ENCODE measurements around the gene CDH13.

The CDH13 gene

DNA sequence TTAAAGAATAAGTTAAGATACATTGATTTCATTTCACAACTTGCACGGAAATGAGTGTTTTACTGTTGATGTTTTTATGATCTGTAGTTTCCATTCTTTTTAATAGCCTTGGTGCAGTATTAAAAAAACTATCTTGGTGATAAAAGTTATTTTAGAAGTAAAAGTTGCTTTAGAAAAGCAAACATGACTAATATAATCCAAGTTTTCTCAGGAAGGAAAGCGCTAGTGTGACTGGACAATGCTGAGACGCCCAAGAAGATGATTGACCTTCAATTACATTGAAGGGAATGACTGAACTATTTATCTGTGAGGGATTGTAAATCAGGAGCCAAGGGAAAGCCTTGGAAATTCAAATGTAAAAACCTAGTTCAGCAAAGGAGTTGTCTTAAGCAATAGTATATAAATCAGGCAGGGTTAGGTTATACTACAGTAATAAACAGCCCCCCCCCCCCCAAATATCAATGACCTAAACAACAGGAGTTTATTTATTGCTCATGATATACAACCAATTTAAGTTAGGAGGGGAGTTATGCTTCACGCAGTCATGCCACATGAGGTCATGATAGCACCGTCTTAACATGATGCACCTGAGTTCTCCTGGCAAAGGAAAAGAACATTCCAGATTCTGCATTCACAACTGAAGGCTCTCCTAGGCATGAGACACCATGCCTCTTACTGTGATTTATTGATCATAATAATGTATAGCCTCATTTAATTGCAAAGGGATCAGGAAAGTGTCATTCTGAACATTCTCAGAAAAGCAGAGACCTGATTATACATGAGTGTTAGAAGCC lies 443.8 kb downstream of the CDH13 start:
- no peak for DNase-seq

DNA sequence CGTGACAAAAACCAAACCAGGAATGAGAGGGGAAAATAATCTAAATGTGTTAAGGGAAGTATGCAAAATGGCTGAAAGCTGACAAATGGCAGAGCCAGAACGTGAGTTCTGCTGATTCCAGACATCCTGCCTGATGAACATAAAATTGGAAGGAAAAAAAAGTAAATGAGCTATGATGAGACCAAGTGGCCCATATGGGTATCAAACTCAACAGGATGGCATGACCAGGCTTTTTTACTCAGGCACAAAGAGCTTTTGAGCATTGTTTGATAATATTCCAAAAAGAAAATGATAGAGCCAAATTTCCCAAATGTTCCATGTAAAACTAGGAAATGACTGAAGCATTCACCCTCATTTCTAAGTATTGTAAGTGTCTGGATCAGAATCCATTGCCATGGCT lies 449.2 kb downstream of the CDH13 start:
- no peak for DNase-seq

DNA sequence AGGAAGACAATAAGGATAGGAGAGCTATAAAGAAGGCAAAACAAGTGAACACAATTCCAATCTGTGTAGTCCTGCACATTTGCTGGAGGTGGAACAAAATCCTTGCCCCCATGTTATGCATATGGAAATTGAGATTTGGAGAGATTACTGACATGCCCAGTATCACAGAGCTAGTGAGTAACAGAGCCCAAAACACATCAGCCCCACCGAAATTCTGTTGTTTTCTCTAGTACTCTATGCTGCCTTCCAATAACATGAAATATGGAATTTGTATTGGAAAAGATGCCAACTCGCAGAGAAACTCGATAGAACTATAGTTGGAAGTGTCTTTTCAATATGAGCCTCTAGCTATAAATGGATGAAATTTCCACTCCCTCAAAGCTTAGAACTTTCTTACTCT lies 456.6 kb downstream of the CDH13 start:
- no peak for DNase-seq

DNA sequence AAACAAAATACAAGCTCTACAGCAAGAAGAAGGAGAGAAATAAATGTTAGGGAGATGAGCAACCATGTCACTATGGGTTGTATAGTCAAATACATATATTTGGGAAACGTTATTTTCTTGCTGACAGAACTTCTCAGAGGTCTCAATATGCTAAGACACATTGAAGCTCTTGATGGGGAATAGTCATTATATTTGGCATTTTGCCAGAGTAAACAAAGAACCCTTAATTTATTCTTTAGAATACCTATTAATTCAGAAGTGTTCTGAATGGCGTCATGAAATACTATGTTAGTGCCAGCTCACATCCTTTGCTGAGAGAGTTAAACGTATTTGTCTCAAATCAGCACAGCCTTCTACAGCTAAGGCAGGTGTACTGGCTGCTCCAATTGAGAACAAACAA lies 458.9 kb downstream of the CDH13 start:
- no peak for DNase-seq

DNA sequence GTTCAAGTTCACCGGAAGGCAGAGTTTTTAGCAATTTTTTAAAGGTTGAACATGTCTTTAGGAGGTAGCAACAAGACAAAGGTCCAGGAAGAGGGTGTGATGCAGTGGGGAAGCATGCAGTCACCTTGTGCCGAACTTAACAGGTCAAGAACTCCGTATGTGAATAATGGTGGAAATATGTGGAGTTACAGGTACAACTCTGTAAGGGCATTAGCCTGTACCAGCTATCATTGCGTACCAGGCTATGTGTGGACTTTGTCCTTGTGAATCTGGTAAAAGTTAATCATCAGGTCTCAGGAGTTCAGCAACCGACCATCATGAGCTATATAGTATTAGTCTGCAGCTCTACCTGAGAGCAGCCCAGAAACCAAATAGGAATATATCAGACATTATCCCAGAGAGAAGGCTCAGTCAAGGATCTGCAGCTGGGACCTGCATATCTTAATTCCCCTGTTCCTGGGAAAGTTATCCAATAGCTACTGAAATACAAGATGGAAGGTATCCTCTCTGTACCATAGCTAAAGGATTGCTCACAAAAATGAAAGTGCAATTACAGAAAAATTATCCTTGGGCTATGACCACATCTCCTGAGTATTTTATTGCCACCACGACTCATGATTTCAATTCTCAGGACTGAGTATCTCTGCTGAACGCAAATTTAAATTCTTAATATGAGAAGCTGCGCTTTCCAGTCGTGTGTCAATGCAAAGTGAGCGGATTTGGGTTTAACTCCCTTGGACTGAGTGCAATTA lies 469.3 kb downstream of the CDH13 start:
- no peak for DNase-seq

DNA sequence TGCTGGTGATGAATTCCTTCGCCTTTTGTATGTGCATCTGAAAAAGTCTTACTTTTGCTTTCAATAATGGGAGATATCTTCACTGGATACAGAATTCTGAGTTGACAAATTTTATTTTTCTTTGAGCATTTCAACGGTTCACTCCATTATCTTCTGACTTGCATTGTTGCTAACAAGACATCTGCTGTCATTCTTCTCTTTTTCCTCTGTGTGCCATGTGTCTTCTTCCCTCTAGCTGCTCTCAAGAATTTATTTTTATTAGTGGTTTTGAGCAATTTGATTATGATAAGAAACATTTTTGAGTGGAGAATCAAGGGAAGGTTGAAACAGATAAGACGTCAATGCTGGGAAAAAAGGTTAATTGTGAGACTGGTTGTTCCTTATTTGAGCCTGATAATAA lies 471.8 kb downstream of the CDH13 start:
- no peak for DNase-seq

DNA sequence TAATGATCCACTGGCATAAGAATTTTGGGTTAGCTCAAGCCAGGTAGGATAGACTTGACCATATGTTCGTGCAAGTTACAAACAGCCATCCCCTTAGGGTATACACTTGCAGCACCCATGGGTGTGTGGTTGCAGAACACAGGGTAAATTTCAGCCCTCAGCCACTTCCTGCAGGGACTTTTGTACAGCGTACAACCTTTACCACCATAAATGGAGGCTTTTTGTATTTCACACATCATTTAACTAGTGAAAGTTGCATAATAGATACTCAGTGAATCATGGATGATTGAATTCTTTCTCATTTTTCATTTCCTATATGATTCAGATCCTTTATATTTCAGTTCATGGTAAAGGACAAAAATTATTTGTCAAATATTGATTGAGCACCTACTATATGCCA lies 473.9 kb downstream of the CDH13 start:
- DNase-seq: no peak

DNA sequence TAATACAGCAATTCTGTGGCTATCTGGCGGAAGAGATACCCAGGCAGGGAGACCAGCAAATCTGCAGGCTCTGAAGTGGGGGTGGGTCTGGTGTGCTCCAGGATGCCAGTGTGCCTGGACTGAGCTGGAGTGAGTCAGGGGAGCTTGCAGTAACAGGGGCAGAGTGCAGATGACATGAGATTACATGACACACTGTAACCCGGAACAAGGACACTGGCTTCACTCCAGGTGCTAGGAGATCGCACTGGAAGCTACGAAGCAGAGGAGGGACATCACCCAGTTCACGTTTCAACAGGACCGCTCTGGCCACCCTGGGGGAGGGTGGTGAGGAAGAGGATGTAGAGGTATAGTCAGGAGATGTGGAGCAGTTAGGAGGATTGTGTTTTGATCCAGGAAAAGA lies 475.6 kb downstream of the CDH13 start:
- DNase-seq: no peak

DNA sequence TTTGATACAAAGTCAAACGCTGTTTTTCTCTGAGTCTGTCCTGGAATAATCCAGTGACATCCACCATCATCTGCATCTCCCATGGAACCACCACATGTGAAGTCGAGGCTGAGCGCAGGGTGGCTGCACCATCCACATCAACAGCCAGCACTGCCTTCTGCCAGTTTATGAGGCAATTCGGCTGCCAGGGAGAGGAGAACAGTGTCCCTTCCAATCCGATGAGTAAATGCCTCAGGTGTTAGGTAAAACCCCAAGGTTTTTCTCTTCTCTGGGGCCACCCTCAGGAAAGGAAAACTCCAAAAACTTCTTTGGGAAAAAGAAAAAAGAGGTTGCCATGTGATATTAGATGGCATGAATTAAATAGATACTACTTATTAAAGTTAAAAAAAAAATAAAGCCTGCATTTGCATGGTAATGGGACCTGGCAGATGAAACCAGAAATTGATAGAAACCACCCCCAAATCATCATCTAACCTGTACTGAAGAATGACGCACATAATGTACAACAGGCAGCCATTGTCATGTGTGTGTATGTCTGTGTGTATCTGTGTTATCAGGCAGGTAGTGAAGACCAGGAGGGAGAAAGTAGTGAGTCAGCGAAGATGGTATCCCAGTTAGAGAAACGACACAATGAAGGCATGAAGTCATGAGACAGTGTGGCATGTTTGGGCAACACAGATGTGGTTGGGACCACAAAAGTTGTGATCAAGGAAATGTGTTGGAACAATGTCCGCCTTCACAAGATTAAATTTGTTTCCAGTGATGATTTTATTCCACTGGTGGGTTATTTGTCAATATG lies 478.7 kb downstream of the CDH13 start:
- no peak for DNase-seq

DNA sequence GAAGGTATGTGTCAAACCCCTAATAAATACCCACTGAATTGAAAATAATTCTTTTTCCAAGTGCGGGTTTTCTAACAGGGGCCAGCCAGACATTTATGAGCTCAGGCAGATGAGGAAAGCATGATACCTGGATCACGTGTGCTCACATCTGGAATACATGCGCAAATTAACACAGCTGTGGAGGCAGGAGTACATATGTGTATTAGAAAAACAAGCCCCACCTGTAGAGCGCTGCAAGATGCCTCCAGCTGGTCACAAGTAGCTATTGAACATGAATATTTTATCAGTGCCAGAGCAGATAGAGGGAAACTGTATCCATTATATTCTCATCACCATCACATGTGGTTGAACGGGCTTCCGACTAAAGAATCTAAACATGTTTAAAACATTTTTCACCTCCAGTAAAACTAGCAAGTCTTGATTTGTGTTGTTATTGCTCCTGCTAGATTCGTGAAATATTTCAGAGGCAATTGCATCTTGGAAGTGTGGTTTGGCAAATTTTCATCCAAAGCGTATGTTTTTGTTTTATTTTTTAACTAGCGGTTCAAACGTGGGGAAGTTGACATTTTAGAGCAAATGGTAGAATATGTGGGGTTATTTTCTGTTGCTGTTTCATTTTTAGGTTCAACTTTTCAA lies 482.8 kb downstream of the CDH13 start:
- DNase-seq: no peak

DNA sequence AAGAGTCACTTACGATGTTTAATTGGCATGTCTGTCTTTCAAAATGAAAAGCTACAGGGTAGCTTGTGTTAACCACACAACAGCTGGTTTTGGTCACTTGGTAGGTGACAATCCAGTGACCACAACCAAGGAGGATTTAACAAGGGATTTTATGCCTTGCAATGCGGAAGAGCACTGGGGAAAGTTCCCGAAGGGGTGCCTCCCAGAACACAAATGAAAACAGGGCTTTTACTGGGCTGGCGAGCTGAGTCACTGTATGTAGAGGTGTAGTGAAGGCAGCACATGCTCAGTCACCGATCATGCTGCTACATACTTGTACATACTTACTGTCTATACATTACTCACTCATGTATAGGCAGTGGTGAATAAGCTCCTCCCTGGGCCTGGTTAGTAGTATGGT lies 483.5 kb downstream of the CDH13 start:
- DNase-seq: no peak

DNA sequence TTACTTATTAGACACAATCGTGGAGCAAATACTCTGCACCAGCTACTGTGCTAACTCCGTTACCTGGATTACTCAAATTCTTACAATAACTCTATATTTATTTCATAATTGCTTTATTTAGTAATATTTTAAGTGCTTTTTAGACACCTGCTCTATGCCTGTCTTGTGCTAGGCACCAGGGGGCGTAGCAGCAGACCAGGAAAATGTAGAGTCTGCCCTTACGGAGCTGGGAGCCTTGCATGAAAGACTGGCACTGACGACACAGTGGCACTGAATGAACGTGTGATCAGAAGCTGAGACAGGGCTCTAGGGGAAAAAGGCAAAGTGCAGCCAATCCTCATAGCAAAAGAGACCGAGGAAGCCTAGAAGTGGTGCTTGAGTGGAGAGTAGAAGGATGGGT lies 486.5 kb downstream of the CDH13 start:
- DNase-seq: no peak

DNA sequence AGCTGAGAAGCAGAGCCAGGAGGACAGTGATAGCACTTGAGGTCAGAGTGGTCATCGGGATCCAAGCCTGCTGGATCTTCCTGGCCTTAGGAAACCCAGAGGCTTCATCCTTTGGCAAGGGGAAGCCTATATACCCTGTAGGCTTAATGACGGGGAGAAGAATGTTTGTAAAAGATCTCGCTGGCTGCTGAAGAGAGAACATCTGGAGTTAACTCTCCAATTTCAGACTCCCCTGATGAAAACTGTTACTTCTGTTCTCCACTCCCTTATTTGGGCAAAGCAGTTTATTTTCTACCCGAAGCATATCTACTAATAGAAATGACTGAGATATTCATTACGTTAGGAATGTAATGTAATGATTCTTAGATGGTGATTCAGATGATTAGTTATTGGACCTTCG lies 487.0 kb downstream of the CDH13 start:
- no peak for DNase-seq

DNA sequence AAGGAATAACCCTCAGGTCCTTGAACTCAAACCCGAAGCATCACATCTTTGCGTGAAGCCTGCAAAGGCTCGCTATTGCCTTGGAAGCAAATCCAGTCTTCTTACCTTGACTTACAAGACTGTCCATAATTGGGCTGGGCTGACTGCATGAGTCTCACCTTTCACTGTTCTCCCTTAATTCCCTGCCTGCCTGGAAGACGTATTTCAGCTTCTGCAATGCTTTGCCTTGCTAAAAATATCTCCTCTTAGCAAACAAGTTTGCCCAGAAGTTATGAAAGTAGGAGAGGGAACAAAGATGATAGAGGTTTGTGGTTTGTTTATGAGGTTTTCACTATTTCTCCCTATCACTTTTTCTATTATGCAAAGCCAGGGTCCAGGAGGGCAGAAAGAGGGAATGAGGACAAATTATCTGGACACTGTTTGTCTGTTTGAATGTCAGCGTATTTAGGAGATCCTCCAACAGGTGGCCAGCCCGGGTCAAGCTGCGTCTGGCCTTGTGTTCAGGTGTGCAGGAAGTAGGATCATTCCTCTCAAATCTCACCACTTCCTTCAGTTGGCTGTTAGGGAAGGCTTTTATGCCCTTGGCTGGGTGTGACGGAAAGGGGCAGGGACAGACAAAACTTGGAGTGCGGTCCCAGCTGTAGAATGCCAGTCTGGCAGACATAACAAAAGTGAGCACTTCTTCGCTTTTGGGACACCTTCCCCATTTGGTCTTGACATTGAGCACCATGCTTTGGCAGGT lies 488.9 kb downstream of the CDH13 start:
- no peak for DNase-seq

DNA sequence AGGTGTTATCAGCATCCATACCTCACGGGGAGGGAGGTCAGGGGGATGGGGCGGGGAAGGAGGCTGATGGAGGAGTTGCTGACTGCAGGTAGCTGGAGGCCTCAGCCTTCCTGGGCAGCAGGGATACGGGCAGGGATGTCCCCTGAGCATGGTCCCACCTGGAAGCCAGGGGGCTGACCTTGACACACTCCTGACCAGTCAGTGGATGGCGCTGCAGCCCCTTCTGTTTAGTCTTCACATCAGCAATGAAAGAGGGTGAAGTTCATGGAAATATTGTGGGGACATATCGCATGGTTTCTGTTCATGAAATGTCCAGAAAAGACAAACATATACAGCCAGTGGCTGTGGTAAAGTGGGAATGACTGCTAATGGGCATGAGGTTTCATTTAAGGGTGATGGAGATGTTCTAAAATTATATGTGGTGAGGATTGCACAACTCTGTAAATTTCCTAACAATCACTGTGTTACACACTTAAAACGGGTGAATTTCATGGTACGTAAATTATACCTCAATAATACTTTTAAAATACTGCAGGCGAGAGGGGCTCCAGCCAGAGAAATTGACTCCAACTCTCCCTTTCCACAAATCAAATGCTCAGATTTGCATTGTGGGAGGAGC lies 489.6 kb downstream of the CDH13 start:
- no peak for DNase-seq

DNA sequence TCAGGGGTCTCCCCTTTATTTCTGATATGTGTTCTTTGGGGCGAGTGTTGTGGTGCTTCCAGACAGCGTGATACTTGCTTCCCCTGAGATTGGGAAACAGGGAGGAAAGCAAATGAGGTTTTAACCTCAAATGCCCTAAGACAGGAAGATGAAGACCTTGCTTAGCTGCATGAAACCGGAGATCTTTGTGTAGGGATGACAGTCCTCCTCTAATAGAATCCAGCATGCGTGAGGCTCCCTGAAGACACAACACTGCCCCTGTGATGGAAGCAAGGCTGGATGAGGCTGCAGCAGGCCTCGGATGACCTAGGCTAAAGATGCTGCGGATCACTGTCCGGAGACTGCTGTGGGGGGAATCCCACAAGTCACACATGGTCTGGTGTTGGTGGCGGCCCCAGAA lies 491.0 kb downstream of the CDH13 start:
- DNase-seq: no peak

DNA sequence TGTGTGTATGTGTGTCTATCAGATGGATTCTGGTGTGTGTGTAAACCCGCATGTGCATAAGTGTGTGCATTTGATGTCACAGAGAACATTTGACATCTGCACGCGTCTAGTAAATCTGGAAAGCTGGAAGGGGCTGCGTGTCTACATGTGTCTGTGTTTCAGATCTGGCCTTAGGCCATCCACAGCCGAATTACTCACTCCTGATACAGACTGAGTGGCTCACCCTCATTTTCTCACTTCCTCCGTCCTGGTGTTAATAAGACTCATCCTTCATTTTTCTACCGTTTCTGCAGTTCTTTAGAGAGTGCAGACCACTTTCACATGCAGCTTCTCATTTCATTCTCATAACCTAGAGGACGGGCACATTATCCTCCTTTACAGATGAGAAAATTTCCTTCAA lies 491.6 kb downstream of the CDH13 start:
- no peak for DNase-seq

DNA sequence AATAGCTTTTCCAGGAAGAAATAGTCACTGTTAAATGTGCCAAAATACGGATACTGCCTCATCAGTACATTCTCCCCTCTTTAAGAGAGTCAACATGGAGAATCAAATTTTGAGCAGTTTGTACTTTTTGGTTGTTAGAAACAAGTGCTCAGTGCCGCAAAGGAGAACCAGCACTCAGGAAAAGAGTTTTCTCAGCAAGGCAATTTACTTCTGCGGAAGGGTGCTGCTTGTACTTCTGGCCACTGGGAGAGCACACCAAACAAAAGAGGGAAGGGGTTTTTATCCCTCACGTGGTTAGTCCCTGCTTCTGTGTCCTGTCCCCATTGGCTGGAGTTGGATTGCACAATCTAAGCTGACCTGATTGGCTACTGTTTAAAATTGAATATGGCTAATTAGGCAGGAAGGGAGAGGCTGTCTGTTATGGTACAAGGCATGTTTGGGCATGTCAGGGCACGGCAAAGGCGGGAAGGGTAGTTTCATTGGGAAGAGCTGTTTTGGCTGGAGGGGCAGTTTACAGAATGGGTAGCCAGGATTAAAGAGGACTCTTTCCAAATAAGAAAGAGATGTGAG lies 499.3 kb downstream of the CDH13 start:
- DNase-seq: no peak

DNA sequence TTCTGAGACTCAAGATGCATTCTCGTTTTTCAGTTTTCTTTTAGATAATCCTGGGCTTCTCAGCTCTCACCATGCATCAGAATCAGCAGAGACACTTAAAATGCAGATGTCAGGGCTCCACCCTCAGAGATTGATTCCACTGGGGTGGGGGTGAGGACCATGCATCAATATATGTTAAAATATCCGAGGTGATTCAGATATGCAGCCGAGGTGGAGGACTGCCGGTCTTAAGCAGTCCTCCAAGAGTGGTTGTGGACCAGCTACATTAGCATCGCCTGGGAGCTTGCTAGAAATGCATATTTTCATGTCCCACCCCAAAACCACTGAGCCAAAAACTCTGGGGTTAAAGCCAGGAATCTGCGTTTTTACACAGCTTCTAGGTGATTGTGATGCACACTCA lies 501.3 kb downstream of the CDH13 start:
- no peak for DNase-seq

DNA sequence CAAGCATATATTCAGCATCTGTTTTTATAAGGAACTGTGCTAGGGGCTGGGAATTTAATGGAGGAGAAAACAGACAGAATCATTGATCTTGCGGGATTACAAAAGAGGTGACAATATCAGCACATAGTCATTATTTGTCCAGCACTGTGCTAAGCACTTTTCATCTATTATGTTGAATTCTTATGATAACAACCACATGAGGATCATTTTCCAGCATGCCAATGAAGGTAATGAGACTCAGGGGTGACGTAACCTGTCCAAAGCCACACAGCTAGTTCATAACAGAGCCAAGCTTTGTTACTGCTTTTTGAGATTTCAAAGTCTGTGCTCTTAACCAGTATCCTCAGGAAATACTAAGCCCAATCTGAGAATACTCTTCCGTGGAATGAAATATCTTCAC lies 503.3 kb downstream of the CDH13 start:
- no peak for DNase-seq

DNA sequence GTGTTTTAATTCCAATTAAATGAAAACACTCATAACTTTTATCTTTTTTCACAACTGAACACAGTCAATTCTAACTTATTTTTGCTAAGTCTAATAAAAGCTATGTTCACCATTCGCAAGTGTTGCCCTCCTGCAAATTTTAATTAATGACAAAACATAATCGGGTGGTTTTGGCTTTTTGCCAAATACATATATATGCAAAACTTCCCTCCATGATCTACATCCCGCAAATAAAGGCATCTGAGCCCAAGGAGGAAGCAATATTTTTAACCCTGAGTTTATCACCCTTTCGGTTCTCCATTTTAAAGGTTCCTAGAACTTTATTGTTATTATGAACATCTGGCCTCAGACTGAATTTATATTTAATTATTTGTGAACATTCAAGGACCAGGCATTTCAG lies 507.9 kb downstream of the CDH13 start:
- DNase-seq: no peak

DNA sequence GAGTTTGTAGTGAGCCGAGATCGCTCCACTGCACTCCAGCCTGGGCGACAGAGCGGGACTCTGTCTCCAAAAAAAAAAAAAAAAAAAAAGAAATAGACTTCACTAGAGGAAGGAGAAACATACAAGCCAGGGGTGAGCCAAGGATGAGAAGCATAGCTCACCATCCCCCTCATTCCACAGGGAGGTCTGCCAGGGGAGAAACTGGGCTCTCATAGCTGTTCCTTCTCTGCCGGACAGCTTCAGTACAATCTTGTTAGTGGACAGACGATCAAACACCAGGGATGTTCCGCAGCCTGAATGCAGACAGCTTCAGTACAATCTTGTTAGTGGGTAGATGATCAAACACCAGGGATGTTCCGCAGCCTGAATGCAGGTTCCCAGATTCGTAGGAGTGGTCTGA lies 509.6 kb downstream of the CDH13 start:
- no peak for DNase-seq

Data from CD4-positive, alpha-beta T cell treated with Interferon alpha-2 for 1 hour (primary cell).